Measurements from ENCODE around the gene MED29.

MED29 gene

GRCh38 chr19:39408392-39409207 lies 17.4 kb downstream of the MED29 start:
- H3K4me3 ChIP-seq (ENCODE audit: low read length): peak overlapping the region; percentile 94
- TF ChIP-seq ZNF274 (IDR thresholded peaks at IDR 0.05; ENCODE audit: low read depth, low read length): no peak

- no peak for TF ChIP-seq ZNF274 (IDR thresholded peaks at IDR 0.05; ENCODE audit: low read depth, low read length)
- peak overlapping the region; percentile 94 for H3K4me3 ChIP-seq (ENCODE audit: low read length)
Measured at GRCh38 chr19:39409208-39410016, 18.2 kb downstream of the MED29 start.

GRCh38 chr19:39410017-39410830 lies 19.0 kb downstream of the MED29 start:
- H3K4me3 ChIP-seq (ENCODE audit: low read length): peak overlapping the region; percentile 68
- no peak for TF ChIP-seq ZNF274 (IDR thresholded peaks at IDR 0.05; ENCODE audit: low read depth, low read length)

GRCh38 chr19:39410831-39411080 lies 19.6 kb downstream of the MED29 start:
- H3K4me3 ChIP-seq (ENCODE audit: low read length): no peak overlapping the region; the same call in 1 of the 2 replicates

GRCh38 chr19:39411081-39411831 lies 20.1 kb downstream of the MED29 start:
- TF ChIP-seq ZNF274 (IDR thresholded peaks at IDR 0.05; ENCODE audit: low read depth, low read length): no peak
- H3K4me3 ChIP-seq (ENCODE audit: low read length): no peak overlapping the region; the same call in 1 of the 2 replicates

More at GRCh38 chr19:39410831-39411080, 19.6 kb downstream of the MED29 start:
- TF ChIP-seq ZNF274 (IDR thresholded peaks at IDR 0.05; ENCODE audit: low read depth, low read length): no peak

GRCh38 chr19:39411832-39412099 lies 20.6 kb downstream of the MED29 start:
- H3K4me3 ChIP-seq (ENCODE audit: low read length): no peak overlapping the region
- no peak for TF ChIP-seq ZNF274 (IDR thresholded peaks at IDR 0.05; ENCODE audit: low read depth, low read length)

GRCh38 chr19:39412100-39412866 lies 21.1 kb downstream of the MED29 start, which contains the start of gene PLEKHG2:
Gene PLEKHG2, plus strand, starts transcription at chr19:39412669. Its CDS starts 1,418 bp downstream, at chr19:39414087.
- TF ChIP-seq ZNF274 (IDR thresholded peaks at IDR 0.05; ENCODE audit: low read depth, low read length): no peak
- peak within 1 kb of the TSS; percentile 96 for H3K4me3 ChIP-seq (ENCODE audit: low read length)

- peak overlapping the region; percentile 96 for H3K4me3 ChIP-seq (ENCODE audit: low read length)
- no peak for TF ChIP-seq ZNF274 (IDR thresholded peaks at IDR 0.05; ENCODE audit: low read depth, low read length)
Measured at GRCh38 chr19:39412867-39413271, 21.7 kb downstream of the MED29 start.

GRCh38 chr19:39413272-39413910 lies 22.2 kb downstream of the MED29 start:
- H3K4me3 ChIP-seq (ENCODE audit: low read length): peak overlapping the region; percentile 96
- TF ChIP-seq ZNF274 (IDR thresholded peaks at IDR 0.05; ENCODE audit: low read depth, low read length): no peak

- no peak for TF ChIP-seq ZNF274 (IDR thresholded peaks at IDR 0.05; ENCODE audit: low read depth, low read length)
- peak overlapping the region; percentile 96 for H3K4me3 ChIP-seq (ENCODE audit: low read length)
Measured at GRCh38 chr19:39413911-39414608, 22.9 kb downstream of the MED29 start.

GRCh38 chr19:39415111-39416046 lies 24.2 kb downstream of the MED29 start:
- no peak for TF ChIP-seq ZNF274 (IDR thresholded peaks at IDR 0.05; ENCODE audit: low read depth, low read length)
- H3K4me3 ChIP-seq (ENCODE audit: low read length): no peak overlapping the region

Measured in GM08714 (cell line).